SK-N-SH (cell line): ENCODE measurements around the gene CALHM5. TPM values are rescaled to one million over a fixed set of nuclear protein-coding genes. Genes with fewer than 3 reads are reported as not detected.

Source experiments
- CTCF ChIA-PET: fragments of 300-600, 350-600 bp; formaldehyde crosslinking; extraction: SDS; loops from one replicate; lab custom pipeline; 2021; lab: Yijun Ruan, JAX
- POLR2A ChIA-PET: fragments of 350-600 bp; sonication (Branson Sonifier 250); formaldehyde crosslinking; extraction: SDS; loops from one replicate; lab custom pipeline; 2020; ENCODE audit warnings: antibody characterized with exemption, inconsistent platforms; lab: Yijun Ruan, JAX
- DNase-seq: peaks from one replicate; pipeline ENCODE4 v3.0.0; 2012
- H2AFZ ChIP-seq: fragments of 200-600 bp; sonication (generic); 2 replicates; pipeline ENCODE4 v1.8.1; 2016; ENCODE audit warnings: antibody characterized with exemption, mild to moderate bottlenecking, low read depth
- H3F3A ChIP-seq: fragments of 200-600 bp; sonication (generic); replicated peaks from 2 replicates; pipeline ENCODE3; 2016; ENCODE audit warnings: antibody characterized with exemption, mild to moderate bottlenecking; ENCODE audit not compliant: insufficient read depth
- H3K27ac ChIP-seq, 2 experiments: fragments of 200-500 bp in 1 of 2; fragments of 200-600 bp in 1 of 2; sonication (Bioruptor generic) in 1 of 2; sonication (generic), shearing (Covaris generic) in 1 of 2; 2 replicates each; pipeline versions ENCODE4 v1.5.1 to v1.6.1; 2014 to 2016; ENCODE audit warnings: low read depth in 2 of 2, inconsistent platforms in 1 of 2, low read length in 1 of 2, mild to moderate bottlenecking in 1 of 2, mixed read lengths in 1 of 2
- H3K27me3 ChIP-seq: fragments of 200-600 bp; sonication (generic), shearing (Covaris generic); 2 replicates; pipeline ENCODE4 v1.6.1; 2016; ENCODE audit warnings: mixed run types; ENCODE audit not compliant: insufficient read depth
- H3K36me3 ChIP-seq, 2 experiments: fragments of 200-500 bp in 1 of 2; fragments of 200-600 bp in 1 of 2; sonication (Bioruptor generic) in 1 of 2; sonication (generic) in 1 of 2; replicated peaks in 1 of 2; 2 replicates each; pipeline versions ENCODE3 to v1.5.1; 2014 to 2016; ENCODE audit warnings: low read length in 1 of 2, mild to moderate bottlenecking in 1 of 2; ENCODE audit not compliant: insufficient read depth in 2 of 2, control insufficient read depth in 1 of 2
- H3K4me1 ChIP-seq, 2 experiments: fragments of 200-500 bp in 1 of 2; fragments of 200-600 bp in 1 of 2; sonication (Bioruptor generic) in 1 of 2; sonication (generic), shearing (Covaris generic) in 1 of 2; 2 replicates each; pipeline versions ENCODE4 v1.5.1 to v1.6.1; 2014 to 2016; ENCODE audit warnings: low read depth in 1 of 2, low read length in 1 of 2, mixed run types in 1 of 2; ENCODE audit not compliant: insufficient read depth in 2 of 2, control insufficient read depth in 1 of 2
- H3K4me2 ChIP-seq: fragments of 200-600 bp; sonication (generic), shearing (Covaris generic); 2 replicates; pipeline ENCODE4 v1.6.1; 2017; ENCODE audit warnings: mixed run types
- H3K4me3 ChIP-seq, 2 experiments: fragments of 200-500 bp in 1 of 2; fragments of 200-600 bp in 1 of 2; sonication (Bioruptor generic) in 1 of 2; sonication (generic), shearing (Covaris generic) in 1 of 2; 2 replicates each; pipeline versions ENCODE4 v1.5.1 to v1.8.1; 2014 to 2016; ENCODE audit warnings: low read depth in 2 of 2, inconsistent platforms in 1 of 2, low read length in 1 of 2, mild to moderate bottlenecking in 1 of 2, mixed read lengths in 1 of 2, moderate library complexity in 1 of 2
- H3K79me2 ChIP-seq: fragments of 200-600 bp; sonication (generic); 2 replicates; pipeline ENCODE4 v1.8.1; 2017; ENCODE audit warnings: mild to moderate bottlenecking; ENCODE audit not compliant: insufficient read depth
- H3K9ac ChIP-seq: fragments of 200-600 bp; sonication (generic); 2 replicates; pipeline ENCODE4 v1.6.1; 2017; ENCODE audit warnings: mixed run types
- H3K9me2 ChIP-seq: fragments of 200-600 bp; sonication (generic); 2 replicates; pipeline ENCODE4 v1.6.1; 2017; ENCODE audit warnings: mixed run types
- H3K9me3 ChIP-seq: fragments of 200-600 bp; sonication (generic); 2 replicates; pipeline ENCODE4 v1.6.1; 2017; ENCODE audit warnings: mixed run types, mild to moderate bottlenecking, moderate library complexity
- H4K20me1 ChIP-seq: fragments of 200-600 bp; sonication (generic); 2 replicates; pipeline ENCODE4 v1.6.1; 2017; ENCODE audit warnings: mild to moderate bottlenecking, mixed run types; ENCODE audit not compliant: insufficient read depth
- EZH2phosphoT487 ChIP-seq: fragments of 200-600 bp; sonication (generic); IDR thresholded peaks from 2 replicates; pipeline ENCODE4 v1.6.1; 2017; ENCODE audit warnings: low read depth, mixed run types, mild to moderate bottlenecking, antibody characterized with exemption, moderate library complexity, borderline replicate concordance
- MXI1 ChIP-seq: IDR thresholded peaks from 2 replicates; pipeline ENCODE4 v1.6.1; 2012; ENCODE audit warnings: mild to moderate bottlenecking, low read depth, low read length, improper control_type of control experiment
- WGBS: methylation state at CpG from one replicate; pipeline ENCODE4 v1.1.6; 2017; ENCODE audit warnings: low lambda C conversion rate; 5-methylcytosine and 5-hydroxymethylcytosine counted together
- polyA plus RNA-seq, 3 experiments: library from polyadenylated mRNA; depleted of rRNA; stranded (reverse); fragments of >200 nt; gene quantifications; 2 replicates each; pipeline ENCODE4 v1.2.3, GENCODE V29; 2012

The CALHM5 gene
- polyA plus RNA-seq, 1 of the 3 experiments (the other 2 are of a cell fraction) = 0.38 TPM

- peaks cover 74% of the 10 kb centered on the region for H3K79me2 ChIP-seq
- peaks cover 11% of the 10 kb centered on the region for H3F3A ChIP-seq
- no peaks in the 10 kb centered on the region for H3K27me3 ChIP-seq
- H3K27ac ChIP-seq = peak overlapping the region; percentile 84 to 89
- ChIA-PET POLR2A (interaction anchor here (0.8 to 2.6 kb wide), 3 partner anchors 44 to 318 kb away, joined by 3 to 12 read pairs (median 5); partner anchors contain the start of genes RSPH4A, TSPYL1 and TSPYL4), CTCF (interaction anchor here (0.6 to 5.4 kb wide), 9 partner anchors 10 to 357 kb away, joined by 3 to 38 read pairs (median 3); no protein-coding TSS in a partner anchor)
- H3K36me3 ChIP-seq = peaks cover 7 to 24% of the 10 kb centered on the region in 2 experiments
- H3K4me2 ChIP-seq = peak overlapping the region; percentile 80
- TF ChIP-seq MXI1 = peak; percentile 42; the same call in 1 of the 2 replicates
- no peak for TF ChIP-seq EZH2phosphoT487
- H3K9me3 ChIP-seq = no peaks in the 10 kb centered on the region
- peak overlapping the region; percentile 89 for H3K9ac ChIP-seq
- peaks cover 4 to 6% of the 10 kb centered on the region in 2 experiments; a peak in 3 of 4 replicates for H3K4me1 ChIP-seq
- peak overlapping the region; percentile 97 to 98 for H3K4me3 ChIP-seq
- 0% methylated on average over 7 of the region's 7 CpGs for WGBS
- DNase-seq = peak; percentile 51
- H2AFZ ChIP-seq = peak overlapping the region; percentile 81
- no peaks in the 10 kb centered on the region for H3K9me2 ChIP-seq
- no peaks in the 10 kb centered on the region for H4K20me1 ChIP-seq
These were observed 60.7 kb downstream of the CALHM5 start for GRCh38 chr6:116572162-116572561.

Other genes starting within 250 kb of the CALHM5 start
- gene TSPYL1, start 231.7 kb upstream of the CALHM5 start, polyA plus RNA-seq (2012; rRNA removed) = 27.9 and 31.7 TPM in 2 replicates
- 12.7 and 17.4 TPM in 2 replicates for gene DSE, start 140.7 kb upstream of the CALHM5 start, polyA plus RNA-seq (2012; rRNA removed)
- 0.31 and 0.51 TPM in 2 replicates for gene CALHM6, start 50.3 kb upstream of the CALHM5 start, polyA plus RNA-seq (2012; rRNA removed)
- 0.03 and 0.11 TPM in 2 replicates for gene TRAPPC3L, start 34.0 kb downstream of the CALHM5 start, polyA plus RNA-seq (2012; rRNA removed)
- gene CALHM4, start 42.1 kb downstream of the CALHM5 start, polyA plus RNA-seq (2012; rRNA removed) = not detected in 2 replicates
- gene RWDD1, start 59.9 kb downstream of the CALHM5 start, polyA plus RNA-seq (2012; rRNA removed) = 17.7 and 18.8 TPM in 2 replicates
- 0.30 and 0.37 TPM in 2 replicates for gene RSPH4A, start 104.8 kb downstream of the CALHM5 start, polyA plus RNA-seq (2012; rRNA removed)
- gene ZUP1, start 157.1 kb downstream of the CALHM5 start, polyA plus RNA-seq (2012; rRNA removed) = 5.5 and 7.1 TPM in 2 replicates
- gene KPNA5, start 169.6 kb downstream of the CALHM5 start, polyA plus RNA-seq (2012; rRNA removed) = 1.9 and 2.3 TPM in 2 replicates